ENCODE data around the gene SFXN4.
A peak's percentile ranks its signal among the peaks of the same experiment; 100 is the strongest.
"Not testable (repeated sequence)": the region's sequence is repeated elsewhere in the genome, so short reads cannot be mapped to it uniquely, and the experiment has no call there.

The SFXN4 gene

DNA sequence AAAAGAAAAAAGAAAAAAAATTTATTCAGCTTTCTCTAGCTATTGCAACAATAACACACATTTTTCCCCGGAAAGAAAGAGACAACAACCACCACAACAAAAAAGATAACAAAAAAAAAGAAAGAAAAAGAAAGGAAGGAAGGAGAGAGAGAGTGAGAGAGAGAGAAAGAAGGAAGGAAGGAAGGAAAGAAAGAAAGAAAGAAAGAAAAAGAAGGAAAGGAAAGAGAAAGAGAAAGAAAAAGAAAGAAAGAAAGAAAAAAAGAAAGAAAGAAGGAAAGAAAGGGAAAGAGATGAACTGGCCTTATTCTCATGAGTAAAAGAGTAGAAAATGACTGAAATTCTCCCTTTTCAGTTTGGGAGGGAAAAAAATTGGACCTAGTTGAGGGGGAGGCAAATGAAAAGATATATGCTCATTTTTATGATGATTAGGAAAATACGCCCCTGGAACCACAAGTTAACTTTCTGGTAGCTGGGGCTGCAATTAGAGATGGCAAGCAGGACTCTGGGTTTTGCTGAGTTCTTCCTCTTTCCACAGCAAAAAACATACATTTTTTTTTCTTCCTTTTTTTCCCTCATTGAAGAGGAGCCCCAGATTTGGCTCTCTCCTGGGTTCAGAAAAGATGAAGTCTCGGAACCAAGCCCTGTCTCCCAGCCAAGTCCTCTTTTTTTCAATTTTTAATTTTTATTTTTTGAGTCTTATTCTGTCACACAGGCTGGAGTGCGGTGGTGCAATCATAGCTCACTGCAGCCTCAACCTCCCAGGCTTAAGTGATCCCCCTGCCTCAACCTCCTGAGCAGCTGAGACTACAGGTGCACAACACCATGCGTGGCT lies 25.7 kb upstream of the SFXN4 start:
- no peak for DNase-seq (ENCODE audit: low spot score)

DNA sequence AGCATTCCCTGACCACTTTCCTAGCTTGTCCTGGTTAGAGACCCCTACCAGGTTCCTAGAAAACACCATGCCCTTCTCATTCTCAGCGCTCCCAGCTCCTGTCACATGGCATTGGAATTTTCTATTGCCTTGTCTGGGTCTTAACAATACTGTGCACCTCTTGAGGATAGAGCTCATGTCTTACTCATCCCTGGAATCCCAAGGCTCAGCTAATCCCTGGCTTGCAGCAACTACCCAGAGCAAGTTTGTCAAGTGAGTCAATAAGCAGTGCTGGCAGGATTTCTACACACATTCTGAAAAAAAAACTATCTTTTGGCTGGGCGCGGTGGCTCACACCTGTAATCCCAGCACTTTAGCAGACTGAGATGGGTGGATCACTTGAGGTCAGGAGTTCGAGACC lies 24.8 kb upstream of the SFXN4 start:
- DNase-seq (ENCODE audit: low spot score) = no peak

DNA sequence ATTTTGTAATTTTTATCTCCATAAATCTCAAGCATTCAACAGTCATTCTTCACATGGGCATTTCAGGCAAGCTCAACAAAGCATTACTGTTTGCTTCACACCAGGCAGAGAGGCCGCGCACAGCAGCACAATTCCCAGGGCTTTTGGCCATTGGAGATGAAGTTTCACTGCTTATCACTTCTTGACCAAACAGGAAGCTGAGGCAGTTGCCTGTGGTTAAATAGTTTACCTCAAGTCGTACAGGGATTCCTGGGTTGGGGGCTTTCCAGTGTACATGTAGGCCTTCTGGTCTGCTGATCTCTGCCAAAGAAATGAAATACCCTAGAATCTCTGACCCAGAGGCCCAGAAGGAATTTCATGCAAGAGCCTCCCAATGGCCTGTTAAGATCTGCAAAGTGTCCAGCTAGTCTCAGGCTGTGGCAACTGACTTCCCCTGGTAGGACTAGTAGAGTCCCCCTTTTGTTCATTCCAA lies 24.3 kb upstream of the SFXN4 start:
- DNase-seq (ENCODE audit: low spot score) = peak; percentile 44

- DNase-seq (ENCODE audit: low spot score) = no peak
These were observed 18.3 kb upstream of the SFXN4 start for GRCh38 chr10:119183664-119184412.

- DNase-seq (ENCODE audit: low spot score) = not testable (repeated sequence)
These were observed 15.4 kb upstream of the SFXN4 start for GRCh38 chr10:119180850-119181400.

GRCh38 chr10:119178372-119179119 lies 13.0 kb upstream of the SFXN4 start, which contains the start of gene PRDX3:
Gene PRDX3 (minus strand): TSS chr10:119178812. CDS start chr10:119178790, 22 bp downstream.
- DNase-seq (ENCODE audit: low spot score) = peak; percentile 95

GRCh38 chr10:119177708-119178371 lies 12.3 kb upstream of the SFXN4 start:
- DNase-seq (ENCODE audit: low spot score) = no peak

GRCh38 chr10:119176166-119176565 lies 10.7 kb upstream of the SFXN4 start:
- DNase-seq (ENCODE audit: low spot score) = no peak

GRCh38 chr10:119174109-119174508 lies 8.6 kb upstream of the SFXN4 start:
- DNase-seq (ENCODE audit: low spot score) = no peak

GRCh38 chr10:119167041-119167440 lies 1.5 kb upstream of the SFXN4 start:
- DNase-seq (ENCODE audit: low spot score) = no peak

DNA sequence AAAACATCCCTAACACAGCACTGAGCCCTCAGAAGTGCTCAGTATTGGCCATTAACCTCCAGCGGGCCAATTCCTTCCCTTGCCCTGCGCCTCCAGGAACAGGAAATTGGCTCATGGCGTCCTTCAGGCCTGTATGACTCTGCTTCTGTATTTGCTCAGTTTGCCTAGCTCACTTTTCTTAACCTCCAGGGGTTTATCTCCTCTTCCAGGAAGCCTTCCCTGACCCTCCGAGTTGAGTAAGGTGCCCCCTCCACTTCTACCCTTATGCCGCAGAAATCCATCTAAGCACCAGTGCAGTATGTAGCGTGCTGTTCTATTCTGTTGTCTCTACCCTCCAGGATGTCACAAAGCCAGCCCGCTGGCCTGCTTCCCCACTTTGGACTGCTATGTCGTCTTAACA lies 1.1 kb upstream of the SFXN4 start:
- DNase-seq (ENCODE audit: low spot score) = no peak

- no peak for DNase-seq (ENCODE audit: low spot score)
These were observed 595 bp upstream of the SFXN4 start for GRCh38 chr10:119166118-119166500.

- DNase-seq (ENCODE audit: low spot score) = no peak
These were observed 2.9 kb downstream of the SFXN4 start for GRCh38 chr10:119162452-119163092.

DNA sequence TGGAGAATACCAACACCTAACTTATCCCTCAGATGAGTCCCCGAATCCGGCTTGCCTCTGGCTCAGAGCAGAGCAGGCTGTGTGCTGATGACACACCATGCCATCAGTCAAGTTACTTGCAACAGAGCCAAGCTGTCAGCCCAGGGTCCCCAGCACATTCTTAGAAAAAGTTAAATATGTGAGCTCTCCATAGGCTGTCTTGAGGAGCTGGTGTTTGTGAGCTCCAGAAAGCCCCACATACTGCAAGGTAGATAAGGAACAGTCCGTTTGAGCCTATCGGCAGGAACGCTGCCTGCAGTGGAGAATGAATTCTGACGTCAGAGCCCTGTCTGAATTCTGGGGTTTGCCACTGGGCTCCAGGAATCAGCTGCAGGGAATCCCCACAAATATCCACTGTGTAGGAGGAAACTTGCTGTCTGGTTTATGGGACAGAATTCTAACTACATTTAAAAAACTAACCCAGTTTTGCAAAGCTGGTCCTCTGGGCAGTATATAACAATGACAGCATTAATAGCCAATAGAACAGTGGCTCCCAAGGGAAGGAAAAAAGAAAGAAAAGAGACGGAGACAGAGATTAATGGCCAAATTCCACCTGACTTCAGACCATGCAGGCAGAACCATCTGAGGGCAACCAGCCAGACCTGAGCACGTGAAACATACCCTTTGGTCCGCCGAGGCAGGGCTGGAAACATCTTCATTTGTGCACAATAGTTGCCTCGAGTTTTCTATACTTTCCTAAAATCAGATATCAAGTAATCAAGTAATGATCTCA lies 3.6 kb downstream of the SFXN4 start:
- no peak for DNase-seq (ENCODE audit: low spot score)

- DNase-seq (ENCODE audit: low spot score) = no peak
These were observed 6.2 kb downstream of the SFXN4 start for GRCh38 chr10:119159332-119159731.

- no peak for DNase-seq (ENCODE audit: low spot score)
These were observed 11.9 kb downstream of the SFXN4 start for GRCh38 chr10:119153661-119154060.

DNA sequence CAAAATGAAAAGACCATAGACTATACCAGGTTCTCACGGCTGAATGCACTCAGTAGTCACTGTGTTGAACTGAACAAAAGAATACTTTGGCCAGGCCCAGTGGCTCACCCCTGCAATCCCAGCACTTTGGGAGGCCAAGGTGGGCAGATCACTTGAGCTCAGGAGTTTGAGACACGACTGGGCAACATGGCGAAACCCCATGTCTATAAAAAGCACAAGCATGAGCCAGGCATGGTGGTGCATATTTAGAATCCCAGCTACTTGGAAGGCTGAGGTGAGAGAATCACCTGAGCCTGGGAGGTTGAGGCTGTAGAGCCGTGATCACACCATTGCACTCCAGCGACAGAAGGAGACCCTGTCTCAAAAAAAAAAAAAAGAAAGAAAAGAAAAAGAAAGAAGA lies 12.5 kb downstream of the SFXN4 start:
- no peak for DNase-seq (ENCODE audit: low spot score)

DNA sequence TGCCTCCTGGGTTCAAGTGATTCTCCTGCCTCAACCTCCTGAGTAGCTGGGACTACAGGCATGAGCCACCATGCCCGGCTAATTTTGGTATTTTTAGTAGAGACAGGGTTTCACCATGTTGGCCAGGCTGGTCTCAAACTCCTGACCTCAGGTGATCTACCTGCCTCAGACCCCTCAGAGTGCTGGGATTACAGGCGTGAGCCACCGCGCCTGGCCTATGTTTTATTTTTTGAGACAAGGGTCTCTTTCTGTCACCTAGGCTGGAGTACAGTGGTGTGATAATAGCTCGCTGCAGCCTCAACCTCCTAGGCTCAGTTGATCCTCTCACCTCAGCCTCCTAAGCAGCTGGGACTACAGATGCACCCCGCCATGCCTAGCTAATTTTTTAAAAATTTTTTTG lies 13.9 kb downstream of the SFXN4 start:
- not testable (repeated sequence) for DNase-seq (ENCODE audit: low spot score)

- no peak for DNase-seq (ENCODE audit: low spot score)
These were observed 15.8 kb downstream of the SFXN4 start for GRCh38 chr10:119149729-119150128.

DNA sequence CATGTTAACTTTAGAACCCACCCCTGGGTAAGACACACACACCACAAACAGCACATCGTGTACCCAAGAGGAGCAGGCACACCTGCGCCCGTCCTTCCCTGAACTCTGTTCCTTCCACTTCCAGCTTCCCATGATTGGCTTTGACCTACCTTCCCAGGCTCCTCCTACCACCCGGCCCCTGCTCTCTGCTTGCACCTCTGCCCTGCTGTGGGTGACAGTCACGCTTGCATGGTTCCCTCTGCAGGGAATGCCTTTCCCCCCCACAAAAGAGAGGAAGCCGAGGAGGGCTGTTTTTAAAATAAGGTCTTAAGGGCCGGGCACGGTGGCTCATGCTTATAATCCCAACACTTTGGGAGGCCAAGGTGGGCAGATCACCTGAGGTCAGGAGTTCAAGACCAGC lies 16.4 kb downstream of the SFXN4 start:
- no peak for DNase-seq (ENCODE audit: low spot score)

Data from Ammon's horn (tissue), 1 donor.